Sigmoid colon (tissue), 4 donors: Measurements from ENCODE around the gene MECR.

Source experiments
- EP300 ChIP-seq, 4 donors: sonication (generic); formaldehyde crosslinking; IDR thresholded peaks; one replicate each; pipeline ENCODE4 v1.6.1; 2017; ENCODE audit warnings: antibody characterized with exemption in 4 of 4
- TF ChIP-seq, protein P1 (sequence below), 4 experiments: fragments of 450-650 bp in 3 of 4; fragments of 200-600 bp in 1 of 4; IDR thresholded peaks; one replicate each; pipeline ENCODE4 v1.5.1; 2016 to 2019; ENCODE audit warnings: antibody characterized with exemption in 4 of 4, mild to moderate bottlenecking in 3 of 4, moderate library complexity in 2 of 4

GRCh38 chr1:29253180-29253579 lies 22.4 kb upstream of the MECR start:
- TF ChIP-seq, protein P1, sequence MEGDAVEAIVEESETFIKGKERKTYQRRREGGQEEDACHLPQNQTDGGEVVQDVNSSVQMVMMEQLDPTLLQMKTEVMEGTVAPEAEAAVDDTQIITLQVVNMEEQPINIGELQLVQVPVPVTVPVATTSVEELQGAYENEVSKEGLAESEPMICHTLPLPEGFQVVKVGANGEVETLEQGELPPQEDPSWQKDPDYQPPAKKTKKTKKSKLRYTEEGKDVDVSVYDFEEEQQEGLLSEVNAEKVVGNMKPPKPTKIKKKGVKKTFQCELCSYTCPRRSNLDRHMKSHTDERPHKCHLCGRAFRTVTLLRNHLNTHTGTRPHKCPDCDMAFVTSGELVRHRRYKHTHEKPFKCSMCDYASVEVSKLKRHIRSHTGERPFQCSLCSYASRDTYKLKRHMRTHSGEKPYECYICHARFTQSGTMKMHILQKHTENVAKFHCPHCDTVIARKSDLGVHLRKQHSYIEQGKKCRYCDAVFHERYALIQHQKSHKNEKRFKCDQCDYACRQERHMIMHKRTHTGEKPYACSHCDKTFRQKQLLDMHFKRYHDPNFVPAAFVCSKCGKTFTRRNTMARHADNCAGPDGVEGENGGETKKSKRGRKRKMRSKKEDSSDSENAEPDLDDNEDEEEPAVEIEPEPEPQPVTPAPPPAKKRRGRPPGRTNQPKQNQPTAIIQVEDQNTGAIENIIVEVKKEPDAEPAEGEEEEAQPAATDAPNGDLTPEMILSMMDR (IDR thresholded peaks at IDR 0.05): no peak
- TF ChIP-seq EP300 (IDR thresholded peaks at IDR 0.05): no peak
